ENCODE results near the gene ISCU. TPM values are rescaled to one million over a fixed set of nuclear protein-coding genes. Genes with fewer than 3 reads are reported as not detected.

Gene ISCU
- total and polyA plus RNA-seq, 8 donors: 34.1 to 126 (median 45.1) TPM

- no peaks in the 10 kb centered on the region for H3K27me3 ChIP-seq
- DNase-seq (no peak), FAIRE-seq (no peak), ATAC-seq (no peak)
- H3K27ac ChIP-seq: no peak overlapping the region
- H3K4me1 ChIP-seq: no peaks in the 10 kb centered on the region
- intact Hi-C loops (cut with DNase I): no loop called here
- H3K4me3 ChIP-seq: no peak overlapping the region
- TF ChIP-seq CTCF (IDR thresholded peaks at IDR 0.05): no peak
- H3K9me3 ChIP-seq: no peaks in the 10 kb centered on the region
- 91 to 94% methylated on average over 9 of the region's 9 CpGs for WGBS, 2 donors
- H3K36me3 ChIP-seq: peaks cover 0 to 58% (median 28%) of the 10 kb centered on the region in 3 donors
Observed at GRCh38 chr12:108530161-108530560, 32.2 kb upstream of the ISCU start.

- TF ChIP-seq CTCF (IDR thresholded peaks at IDR 0.05): no peak
- intact Hi-C loops (cut with DNase I): no loop called here
- H3K27me3 ChIP-seq: no peaks in the 10 kb centered on the region
- H3K27ac ChIP-seq: no peak overlapping the region
- DNase-seq: no peak
- FAIRE-seq: no peak
- no peaks in the 10 kb centered on the region for H3K9me3 ChIP-seq
- no peaks in the 10 kb centered on the region for H3K4me1 ChIP-seq
- WGBS, 2 donors: 94 to 96% methylated on average over 15 of the region's 15 CpGs
- peaks cover 0 to 58% (median 36%) of the 10 kb centered on the region in 3 donors for H3K36me3 ChIP-seq
- peak in 1 of 4 donors; percentile 9 for ATAC-seq
- no peak overlapping the region for H3K4me3 ChIP-seq
Observed at GRCh38 chr12:108531929-108532848, 30.2 kb upstream of the ISCU start.

- peaks cover 0 to 5% (median 0%) of the 10 kb centered on the region in 3 donors for H3K4me1 ChIP-seq
- H3K9me3 ChIP-seq: no peaks in the 10 kb centered on the region
- ATAC-seq (no peak), FAIRE-seq (no peak), DNase-seq (no peak)
- TF ChIP-seq CTCF (IDR thresholded peaks at IDR 0.05): no peak
- WGBS, 2 donors: 74 to 75% methylated on average over 6 of the region's 6 CpGs
- H3K27me3 ChIP-seq: no peaks in the 10 kb centered on the region
- intact Hi-C loops (cut with DNase I): no loop called here
- no peak overlapping the region for H3K4me3 ChIP-seq
- peaks cover 0 to 42% (median 33%) of the 10 kb centered on the region in 3 donors for H3K36me3 ChIP-seq
- H3K27ac ChIP-seq: no peak overlapping the region
Observed at GRCh38 chr12:108538146-108538545, 24.2 kb upstream of the ISCU start.

- Histone ChIP-seq H3K27ac (no peak overlapping the region), H3K36me3 (peaks cover 0 to 42% (median 35%) of the 10 kb centered on the region in 3 donors), H3K9me3 (no peaks in the 10 kb centered on the region), H3K27me3 (no peaks in the 10 kb centered on the region), H3K4me1 (peaks cover 0 to 5% (median 0%) of the 10 kb centered on the region in 3 donors), H3K4me3 (no peak overlapping the region)
- no peak for TF ChIP-seq CTCF (IDR thresholded peaks at IDR 0.05)
- 87 to 88% methylated on average over 10 of the region's 10 CpGs for WGBS, 2 donors
- intact Hi-C loops (cut with DNase I): no loop called here
- no peak for ATAC-seq
- no peak for FAIRE-seq
- DNase-seq: no peak
Observed at GRCh38 chr12:108538616-108539195, 23.7 kb upstream of the ISCU start.
